HL-60 (cell line): ENCODE measurements around the gene CNRIP1.

Experiments
- DNase-seq, 2 experiments: peaks; one replicate each; pipeline ENCODE4 v3.0.0-alpha.2; 2010 to 2020; ENCODE audit warnings: low read depth in 1 of 2, low spot score in 1 of 2
- H3K27ac ChIP-seq: fragments of 250-450 bp; sonication (Bioruptor Pico); replicated peaks from 2 replicates; pipeline ENCODE4 v1.5.1; 2020; ENCODE audit warnings: mild to moderate bottlenecking, moderate library complexity
- H3K27me3 ChIP-seq: fragments of 250-450 bp; sonication (Bioruptor Pico); 2 replicates; pipeline ENCODE4 v1.5.1; 2021; ENCODE audit warnings: mild to moderate bottlenecking, moderate library complexity; ENCODE audit not compliant: insufficient read depth, poor library complexity, severe bottlenecking
- H3K4me3 ChIP-seq: replicated peaks from 2 replicates; pipeline ENCODE4 v1.5.1; 2011; ENCODE audit warnings: mild to moderate bottlenecking, control low read depth, low read length; ENCODE audit not compliant: insufficient read depth
- GABPA ChIP-seq: IDR thresholded peaks from 2 replicates; pipeline ENCODE4 v1.6.1; 2012; ENCODE audit warnings: low read depth
- POLR2AphosphoS5 ChIP-seq: IDR thresholded peaks from 2 replicates; pipeline ENCODE4 v1.6.1; 2012; ENCODE audit warnings: low read depth
- SPI1 ChIP-seq: IDR thresholded peaks from 2 replicates; pipeline ENCODE4 v1.6.1; 2012; ENCODE audit warnings: low read depth, mild to moderate bottlenecking, borderline replicate concordance
- TF ChIP-seq, protein P1 (sequence below): IDR thresholded peaks from 2 replicates; pipeline ENCODE4 v1.6.1; 2012; ENCODE audit warnings: low read depth; ENCODE audit not compliant: insufficient replicate concordance
- TF ChIP-seq, protein P2 (sequence below): IDR thresholded peaks from one replicate; pipeline ENCODE4 v1.5.1; 2011; ENCODE audit warnings: low read length, control low read depth, inconsistent platforms; ENCODE audit not compliant: insufficient read depth

Gene CNRIP1

DNA sequence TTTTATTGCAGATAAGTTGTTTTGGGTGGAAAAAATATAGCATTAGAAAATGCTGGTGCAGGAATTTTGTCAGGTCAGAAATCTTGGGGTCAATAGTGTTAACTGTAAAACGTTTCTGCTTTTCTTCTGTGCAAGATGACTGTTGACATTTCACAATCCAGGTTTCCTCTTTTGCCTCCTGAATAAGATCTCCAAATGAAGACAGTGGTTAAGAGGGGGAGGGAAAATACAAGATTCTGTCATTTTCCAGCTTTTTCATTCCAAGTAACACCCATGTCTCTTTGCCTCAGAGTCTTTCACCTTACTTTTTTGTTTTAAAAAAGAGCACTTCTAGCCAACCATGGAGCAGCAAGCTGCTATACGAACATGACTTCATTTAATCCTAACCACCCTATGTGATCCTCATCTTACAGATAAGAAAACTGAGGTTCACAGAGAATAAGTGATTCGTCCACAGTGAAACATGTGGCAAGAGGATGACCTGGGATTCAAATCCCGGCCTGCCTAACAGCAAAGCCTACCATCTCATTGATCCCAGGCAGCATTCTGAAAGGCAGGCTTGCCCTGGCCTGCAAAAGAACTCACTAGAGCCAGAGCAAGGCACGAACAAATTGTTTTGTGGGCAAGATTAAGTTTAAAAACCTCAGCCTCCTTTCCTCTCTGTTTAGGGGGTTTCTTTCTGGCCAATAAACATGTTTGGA is 48.4 kb upstream of the CNRIP1 start:
- peak in 1 of 2 experiments; percentile 74 for DNase-seq
- H3K27ac ChIP-seq, result peak overlapping the region; percentile 85
- peak overlapping the region; percentile 53 for H3K4me3 ChIP-seq

DNA sequence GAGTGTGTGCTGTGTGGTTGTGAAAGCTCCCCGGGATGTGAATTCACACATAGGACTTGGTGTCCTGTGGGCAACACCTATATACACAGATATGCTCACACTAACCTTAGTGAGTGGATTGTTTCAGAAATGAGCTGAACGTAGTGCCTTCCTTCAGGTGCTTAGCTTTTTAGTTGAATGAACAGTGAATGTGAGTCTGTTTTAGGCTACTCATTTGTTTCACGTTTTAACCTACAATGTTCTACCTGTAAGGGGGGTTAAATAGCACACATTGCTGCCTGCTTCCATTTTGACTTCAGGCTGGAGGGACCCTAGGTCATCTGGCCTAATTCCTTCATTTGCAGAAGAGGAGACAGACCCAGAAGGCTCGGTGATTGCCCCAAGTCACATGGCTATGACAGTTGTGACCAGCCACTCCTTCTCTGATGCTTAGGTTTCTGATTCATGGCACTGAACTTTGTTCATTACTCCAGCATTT is 46.4 kb upstream of the CNRIP1 start:
- no peak for TF ChIP-seq GABPA
- TF ChIP-seq, protein P1, sequence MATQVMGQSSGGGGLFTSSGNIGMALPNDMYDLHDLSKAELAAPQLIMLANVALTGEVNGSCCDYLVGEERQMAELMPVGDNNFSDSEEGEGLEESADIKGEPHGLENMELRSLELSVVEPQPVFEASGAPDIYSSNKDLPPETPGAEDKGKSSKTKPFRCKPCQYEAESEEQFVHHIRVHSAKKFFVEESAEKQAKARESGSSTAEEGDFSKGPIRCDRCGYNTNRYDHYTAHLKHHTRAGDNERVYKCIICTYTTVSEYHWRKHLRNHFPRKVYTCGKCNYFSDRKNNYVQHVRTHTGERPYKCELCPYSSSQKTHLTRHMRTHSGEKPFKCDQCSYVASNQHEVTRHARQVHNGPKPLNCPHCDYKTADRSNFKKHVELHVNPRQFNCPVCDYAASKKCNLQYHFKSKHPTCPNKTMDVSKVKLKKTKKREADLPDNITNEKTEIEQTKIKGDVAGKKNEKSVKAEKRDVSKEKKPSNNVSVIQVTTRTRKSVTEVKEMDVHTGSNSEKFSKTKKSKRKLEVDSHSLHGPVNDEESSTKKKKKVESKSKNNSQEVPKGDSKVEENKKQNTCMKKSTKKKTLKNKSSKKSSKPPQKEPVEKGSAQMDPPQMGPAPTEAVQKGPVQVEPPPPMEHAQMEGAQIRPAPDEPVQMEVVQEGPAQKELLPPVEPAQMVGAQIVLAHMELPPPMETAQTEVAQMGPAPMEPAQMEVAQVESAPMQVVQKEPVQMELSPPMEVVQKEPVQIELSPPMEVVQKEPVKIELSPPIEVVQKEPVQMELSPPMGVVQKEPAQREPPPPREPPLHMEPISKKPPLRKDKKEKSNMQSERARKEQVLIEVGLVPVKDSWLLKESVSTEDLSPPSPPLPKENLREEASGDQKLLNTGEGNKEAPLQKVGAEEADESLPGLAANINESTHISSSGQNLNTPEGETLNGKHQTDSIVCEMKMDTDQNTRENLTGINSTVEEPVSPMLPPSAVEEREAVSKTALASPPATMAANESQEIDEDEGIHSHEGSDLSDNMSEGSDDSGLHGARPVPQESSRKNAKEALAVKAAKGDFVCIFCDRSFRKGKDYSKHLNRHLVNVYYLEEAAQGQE, result no peak
- TF ChIP-seq POLR2AphosphoS5, result peak; percentile 39; the same call in 1 of the 2 replicates
- Histone ChIP-seq H3K27ac (peak overlapping the region; percentile 85), H3K4me3 (peak overlapping the region; percentile 53), H3K27me3 (no peaks in the 10 kb centered on the region)
- DNase-seq, result peak in 1 of 2 experiments; percentile 71

More for the DNA sequence above, 48.4 kb upstream of the CNRIP1 start:
- TF ChIP-seq SPI1, result peak; percentile 97
- TF ChIP-seq, protein P2, sequence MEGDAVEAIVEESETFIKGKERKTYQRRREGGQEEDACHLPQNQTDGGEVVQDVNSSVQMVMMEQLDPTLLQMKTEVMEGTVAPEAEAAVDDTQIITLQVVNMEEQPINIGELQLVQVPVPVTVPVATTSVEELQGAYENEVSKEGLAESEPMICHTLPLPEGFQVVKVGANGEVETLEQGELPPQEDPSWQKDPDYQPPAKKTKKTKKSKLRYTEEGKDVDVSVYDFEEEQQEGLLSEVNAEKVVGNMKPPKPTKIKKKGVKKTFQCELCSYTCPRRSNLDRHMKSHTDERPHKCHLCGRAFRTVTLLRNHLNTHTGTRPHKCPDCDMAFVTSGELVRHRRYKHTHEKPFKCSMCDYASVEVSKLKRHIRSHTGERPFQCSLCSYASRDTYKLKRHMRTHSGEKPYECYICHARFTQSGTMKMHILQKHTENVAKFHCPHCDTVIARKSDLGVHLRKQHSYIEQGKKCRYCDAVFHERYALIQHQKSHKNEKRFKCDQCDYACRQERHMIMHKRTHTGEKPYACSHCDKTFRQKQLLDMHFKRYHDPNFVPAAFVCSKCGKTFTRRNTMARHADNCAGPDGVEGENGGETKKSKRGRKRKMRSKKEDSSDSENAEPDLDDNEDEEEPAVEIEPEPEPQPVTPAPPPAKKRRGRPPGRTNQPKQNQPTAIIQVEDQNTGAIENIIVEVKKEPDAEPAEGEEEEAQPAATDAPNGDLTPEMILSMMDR, result no peak
- no peak for TF ChIP-seq GABPA
- peak; percentile 72; the same call in 1 of the 2 replicates for TF ChIP-seq POLR2AphosphoS5
- TF ChIP-seq, protein P1, result peak; percentile 47
- no peaks in the 10 kb centered on the region for H3K27me3 ChIP-seq

DNA sequence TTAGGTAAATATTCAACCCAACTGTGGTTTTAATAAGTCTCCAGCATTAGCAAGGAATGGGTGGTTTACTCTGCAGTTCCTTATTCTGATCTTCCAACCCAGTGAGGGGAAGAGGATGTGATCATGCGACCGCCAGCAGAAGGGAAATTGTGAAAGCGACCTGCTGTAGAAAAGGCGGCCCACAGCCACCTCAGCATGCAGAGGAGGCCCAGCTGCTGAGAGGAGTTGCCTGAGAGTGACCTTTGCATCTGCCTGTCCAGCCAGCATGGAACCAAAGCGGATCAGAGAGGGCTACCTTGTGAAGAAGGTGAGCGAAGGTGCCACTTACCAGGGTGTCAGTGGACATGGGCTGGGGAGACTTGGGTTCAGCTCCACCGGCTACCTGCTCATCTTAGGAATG is 45.3 kb upstream of the CNRIP1 start, which contains the start of gene PLEK:
Gene PLEK (plus strand): TSS at position 196 of the 400 bp plus-strand sequence. CDS start 70 bp downstream, at position 266.
- DNase-seq, result peak; percentile 95
- peak within 1 kb of the TSS; percentile 53 for H3K4me3 ChIP-seq
- no peaks in the 10 kb centered on the region for H3K27me3 ChIP-seq
- TF ChIP-seq, protein P1, result peak; percentile 57
- TF ChIP-seq, protein P2, result no peak
- TF ChIP-seq GABPA (peak; percentile 53; the same call in 1 of the 2 replicates), SPI1 (peak; percentile 100), POLR2AphosphoS5 (peak; percentile 100)
- H3K27ac ChIP-seq, result peak within 1 kb of the TSS; percentile 85
